ENCODE measurements around the gene POLR2I.

DNA sequence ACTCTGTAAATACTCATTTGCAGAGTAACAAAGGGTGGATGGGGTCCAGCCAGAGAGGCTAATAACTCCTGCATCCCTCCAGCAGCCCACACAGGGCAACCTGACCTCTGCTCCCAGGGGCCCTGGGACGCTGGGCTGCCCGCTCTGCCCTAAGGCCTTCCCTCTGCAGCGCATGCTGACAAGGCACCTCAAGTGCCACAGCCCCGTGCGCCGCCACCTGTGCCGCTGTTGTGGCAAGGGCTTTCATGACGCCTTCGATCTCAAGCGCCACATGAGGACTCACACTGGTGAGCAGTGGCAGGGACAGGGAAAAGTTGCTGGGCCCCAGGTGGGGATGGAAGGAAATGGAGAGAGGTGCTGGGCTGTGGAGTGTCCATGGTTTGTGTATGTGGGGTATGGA lies 2.0 kb downstream of the POLR2I start:
- TF ChIP-seq POLR2A (IDR thresholded peaks at IDR 0.05) (no peak), EP300 (IDR thresholded peaks at IDR 0.05) (no peak)
- TF ChIP-seq, protein P1, sequence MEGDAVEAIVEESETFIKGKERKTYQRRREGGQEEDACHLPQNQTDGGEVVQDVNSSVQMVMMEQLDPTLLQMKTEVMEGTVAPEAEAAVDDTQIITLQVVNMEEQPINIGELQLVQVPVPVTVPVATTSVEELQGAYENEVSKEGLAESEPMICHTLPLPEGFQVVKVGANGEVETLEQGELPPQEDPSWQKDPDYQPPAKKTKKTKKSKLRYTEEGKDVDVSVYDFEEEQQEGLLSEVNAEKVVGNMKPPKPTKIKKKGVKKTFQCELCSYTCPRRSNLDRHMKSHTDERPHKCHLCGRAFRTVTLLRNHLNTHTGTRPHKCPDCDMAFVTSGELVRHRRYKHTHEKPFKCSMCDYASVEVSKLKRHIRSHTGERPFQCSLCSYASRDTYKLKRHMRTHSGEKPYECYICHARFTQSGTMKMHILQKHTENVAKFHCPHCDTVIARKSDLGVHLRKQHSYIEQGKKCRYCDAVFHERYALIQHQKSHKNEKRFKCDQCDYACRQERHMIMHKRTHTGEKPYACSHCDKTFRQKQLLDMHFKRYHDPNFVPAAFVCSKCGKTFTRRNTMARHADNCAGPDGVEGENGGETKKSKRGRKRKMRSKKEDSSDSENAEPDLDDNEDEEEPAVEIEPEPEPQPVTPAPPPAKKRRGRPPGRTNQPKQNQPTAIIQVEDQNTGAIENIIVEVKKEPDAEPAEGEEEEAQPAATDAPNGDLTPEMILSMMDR (IDR thresholded peaks at IDR 0.05) = no peak
